GM19438 (cell line): ENCODE measurements around the gene MRM3.
"Not testable (repeated sequence)": the region's sequence is repeated elsewhere in the genome, so short reads cannot be mapped to it uniquely, and the experiment has no call there.

Experiments used
- ATAC-seq: cut with Tn5 transposase; IDR thresholded peaks from one replicate; pipeline ENCODE4 v1.9.1; 2021; ENCODE audit warnings: low read depth; ENCODE audit not compliant: unreplicated experiment

Gene MRM3

DNA sequence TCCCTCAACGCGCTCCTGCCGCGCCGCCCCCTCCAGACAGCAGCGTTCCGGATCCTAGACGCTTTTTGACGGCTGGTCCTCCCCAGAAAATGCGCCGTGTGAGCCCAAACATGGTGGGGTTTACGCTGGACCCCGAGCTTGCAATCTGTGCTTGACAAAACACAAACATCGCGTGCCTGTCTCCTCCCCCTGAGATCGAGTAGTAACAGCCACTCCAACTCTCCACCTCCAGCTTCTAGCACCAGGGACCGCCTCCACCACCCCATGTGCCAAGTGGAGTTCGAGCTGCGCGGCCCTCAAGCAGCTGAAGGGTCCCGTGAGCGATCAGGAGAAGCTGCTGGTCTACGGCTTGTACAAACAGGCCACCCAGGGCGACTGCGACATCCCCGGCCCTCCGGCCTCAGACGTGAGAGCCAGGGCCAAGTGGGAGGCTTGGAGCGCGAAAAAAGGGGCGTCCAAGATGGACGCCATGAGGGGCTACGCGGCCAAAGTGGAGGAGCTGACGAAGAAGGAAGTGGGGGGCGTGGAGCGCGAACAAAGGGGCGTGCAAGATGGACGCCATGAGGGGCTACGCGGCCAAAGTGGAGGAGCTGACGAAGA lies 29.4 kb upstream of the MRM3 start:
- no peak for ATAC-seq

DNA sequence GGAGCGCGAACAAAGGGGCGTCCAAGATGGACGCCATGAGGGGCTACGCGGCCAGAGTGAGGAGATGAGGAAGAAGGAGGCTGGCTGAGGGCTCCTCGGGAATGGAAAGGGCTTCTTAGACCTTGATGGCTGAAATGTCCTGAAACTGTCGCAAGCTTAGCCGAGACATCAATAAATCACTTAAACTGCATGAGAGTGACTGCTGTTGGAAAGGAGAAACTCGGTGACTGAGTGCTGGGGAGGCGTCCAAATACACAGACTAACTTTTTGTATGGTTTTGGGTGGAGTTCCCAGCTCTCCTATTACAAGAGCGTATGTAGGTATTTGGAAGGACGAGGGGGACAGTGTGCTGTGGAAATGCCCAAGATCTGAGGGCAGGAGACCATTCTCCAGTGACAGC lies 28.7 kb upstream of the MRM3 start:
- ATAC-seq = no peak

DNA sequence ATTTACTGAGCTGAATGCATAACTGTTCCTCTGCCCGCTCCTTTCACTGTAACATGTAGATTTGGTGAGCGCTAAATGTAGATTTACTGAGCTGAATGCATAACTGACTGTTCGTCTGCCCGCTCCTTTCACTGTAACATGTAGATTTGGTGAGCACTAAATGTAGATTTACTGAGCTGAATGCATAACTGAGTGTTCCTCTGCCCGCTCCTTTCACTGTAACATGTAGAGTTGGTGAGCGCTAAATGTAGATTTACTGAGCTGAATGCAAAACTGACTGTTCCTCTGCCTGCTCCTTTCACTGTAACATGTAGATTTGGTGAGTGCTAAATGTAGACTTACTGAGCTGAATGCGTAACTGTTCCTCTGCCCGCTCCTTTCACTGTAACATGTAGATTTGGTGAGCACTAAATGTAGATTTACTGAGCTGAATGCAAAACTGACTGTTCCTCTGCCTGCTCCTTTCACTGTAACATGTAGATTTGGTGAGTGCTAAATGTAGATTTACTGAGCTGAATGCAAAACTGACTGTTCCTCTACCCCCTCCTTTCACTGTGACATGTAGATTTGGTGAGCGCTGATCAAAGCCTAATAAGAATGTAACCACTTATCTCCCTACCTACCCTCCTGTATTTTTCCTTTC lies 26.7 kb upstream of the MRM3 start:
- not testable (repeated sequence) for ATAC-seq

DNA sequence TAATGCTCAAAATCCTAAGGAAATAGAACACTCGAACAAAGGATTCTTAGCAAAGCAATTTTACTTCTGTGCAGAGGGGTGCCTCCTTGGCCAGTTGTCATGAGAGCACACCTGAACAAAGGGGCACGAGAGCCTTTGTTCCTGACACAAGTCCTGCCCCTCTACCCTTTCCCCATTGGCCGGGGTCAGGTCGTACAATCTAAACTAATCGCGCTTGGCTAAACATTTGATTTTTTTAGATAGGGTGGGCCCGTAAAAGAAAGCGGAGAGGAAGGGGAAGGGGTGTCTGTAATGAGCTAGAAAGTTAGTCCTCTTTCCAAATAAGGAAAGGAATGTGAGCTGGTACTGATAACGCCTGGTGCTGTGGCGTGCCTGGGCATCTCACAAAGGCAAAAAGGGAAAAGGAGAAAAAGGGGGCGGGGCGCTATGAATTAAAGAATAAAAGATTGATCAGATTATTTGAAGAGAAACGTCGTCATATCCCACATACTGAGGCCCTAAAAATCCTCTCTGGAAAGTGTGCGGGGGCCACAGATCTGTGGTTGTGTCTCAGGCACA lies 26.1 kb upstream of the MRM3 start:
- ATAC-seq = not testable (repeated sequence)

DNA sequence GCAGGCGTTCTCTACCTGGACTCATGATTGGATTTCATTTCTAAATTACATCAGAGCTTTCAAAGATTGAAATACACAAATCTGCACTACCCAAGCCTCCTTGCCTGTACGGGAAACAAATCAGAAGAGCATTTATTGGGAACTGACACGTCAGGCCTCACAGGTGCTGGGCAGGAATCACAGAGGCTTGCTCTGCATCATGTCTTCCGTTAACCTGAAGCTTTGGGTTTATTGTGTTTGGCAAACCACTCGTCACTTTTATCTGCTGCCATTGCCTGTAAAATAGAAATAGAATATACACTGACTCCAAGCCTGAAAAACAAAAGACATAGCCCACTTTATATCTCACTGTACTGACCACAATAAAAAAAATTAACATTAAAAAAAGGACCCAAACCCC lies 22.2 kb upstream of the MRM3 start:
- ATAC-seq = no peak

DNA sequence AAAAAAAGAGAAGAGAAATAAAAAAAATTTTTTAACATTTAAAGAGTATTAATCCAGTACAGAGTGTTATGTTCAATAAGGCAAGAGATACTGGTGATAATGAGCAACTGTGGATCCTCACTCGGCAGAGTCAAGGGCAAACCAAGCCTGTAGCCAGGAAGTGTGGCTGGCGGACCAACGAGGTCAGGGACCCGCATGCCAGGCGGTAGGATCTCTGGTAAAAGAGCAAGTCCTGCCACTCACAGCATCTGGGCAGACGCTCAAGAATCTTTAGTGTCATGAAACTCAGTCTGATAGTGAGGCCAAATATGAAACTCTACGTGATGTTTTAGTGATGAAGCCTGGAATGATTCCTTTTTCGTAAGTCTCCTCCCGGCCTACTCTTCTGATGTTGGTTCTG lies 21.8 kb upstream of the MRM3 start:
- no peak for ATAC-seq

DNA sequence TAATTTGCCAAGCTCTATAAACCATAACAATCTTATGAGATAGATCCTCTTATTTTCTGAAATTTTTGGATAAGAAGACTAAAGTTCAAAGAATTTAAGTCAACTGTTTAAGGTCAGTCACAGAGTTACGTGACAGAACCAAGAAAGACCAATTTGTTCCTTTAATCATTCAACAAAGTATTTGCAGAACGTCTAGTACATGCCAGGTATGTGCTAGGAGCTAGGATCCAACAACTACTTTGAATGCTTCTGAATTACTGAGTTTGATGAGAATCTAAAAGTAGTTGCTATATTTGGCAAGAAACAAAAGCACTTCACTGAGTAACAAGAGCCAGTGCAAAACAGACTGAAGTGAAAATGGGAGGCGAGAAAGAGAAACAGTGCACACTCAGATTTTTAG lies 15.1 kb upstream of the MRM3 start:
- ATAC-seq = no peak

DNA sequence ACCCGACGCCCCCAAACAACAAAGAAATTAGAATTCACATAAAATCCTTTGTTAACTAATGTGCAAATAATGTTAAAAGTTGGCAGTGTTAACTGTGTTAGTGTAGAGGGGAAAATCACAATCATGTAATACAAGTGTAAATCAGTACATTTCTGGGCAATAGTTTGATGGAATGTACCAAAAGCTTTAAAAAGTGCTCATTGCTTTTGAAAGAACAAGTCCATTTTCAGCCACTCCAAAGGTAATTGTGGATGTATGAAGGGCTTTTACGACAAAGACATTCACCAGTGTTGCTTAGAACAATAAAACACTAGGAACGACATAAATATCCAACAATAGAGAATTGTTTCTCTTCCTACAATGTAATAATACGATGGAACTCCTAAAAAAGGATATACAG lies 9.1 kb upstream of the MRM3 start:
- ATAC-seq = no peak

DNA sequence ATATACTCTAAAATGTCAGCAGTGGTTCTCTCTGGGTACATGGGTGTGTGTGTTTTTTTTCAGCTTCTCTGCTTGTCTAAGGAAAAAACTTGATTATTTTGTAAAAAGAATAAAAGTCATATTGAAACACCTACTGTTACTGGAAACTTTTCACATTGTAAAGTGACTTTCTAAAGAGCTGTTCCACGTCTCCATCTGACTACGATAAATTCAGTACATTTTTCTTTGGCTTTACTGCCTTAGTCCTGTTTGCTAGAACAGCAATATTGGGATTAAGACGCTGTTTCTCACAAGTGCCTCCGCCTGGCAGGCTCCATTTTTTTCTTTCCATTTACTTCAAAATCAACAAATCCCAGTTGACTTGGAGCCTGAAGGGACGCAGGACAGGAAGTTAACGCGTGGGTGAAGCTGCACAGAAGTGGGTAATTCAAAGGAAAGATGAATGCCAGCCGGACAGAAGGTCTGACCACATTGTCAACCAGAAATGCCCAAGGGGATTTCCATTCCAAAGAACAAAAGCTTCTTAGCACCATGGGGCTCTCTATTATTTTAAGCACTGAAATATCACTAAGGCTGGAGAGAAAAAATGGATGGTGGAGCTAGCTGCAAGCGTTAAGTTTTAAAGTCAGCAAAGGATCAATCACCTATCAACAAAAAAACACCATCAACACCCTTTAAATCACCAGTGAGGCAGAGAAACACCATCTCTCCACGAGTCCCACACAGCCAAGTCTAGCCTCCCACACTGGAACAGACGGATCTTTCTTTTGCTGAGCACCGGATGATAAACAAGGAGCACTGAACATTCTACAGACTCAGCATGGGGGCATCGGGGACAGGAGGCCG lies 8.5 kb upstream of the MRM3 start:
- no peak for ATAC-seq

DNA sequence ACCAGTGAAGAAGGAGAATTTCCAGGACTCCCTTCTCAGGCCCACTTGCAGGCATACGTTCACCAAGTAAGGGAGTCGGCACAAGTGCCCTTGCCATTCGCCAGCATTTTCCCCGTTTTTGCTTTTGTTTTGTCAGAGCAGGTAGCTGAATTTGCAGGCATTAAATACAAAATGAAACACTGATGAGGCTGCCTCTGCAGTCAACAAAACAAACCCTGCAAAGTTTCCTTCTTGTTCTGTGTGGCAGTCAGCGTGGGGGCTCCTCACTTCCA lies 7.9 kb upstream of the MRM3 start:
- ATAC-seq = no peak

DNA sequence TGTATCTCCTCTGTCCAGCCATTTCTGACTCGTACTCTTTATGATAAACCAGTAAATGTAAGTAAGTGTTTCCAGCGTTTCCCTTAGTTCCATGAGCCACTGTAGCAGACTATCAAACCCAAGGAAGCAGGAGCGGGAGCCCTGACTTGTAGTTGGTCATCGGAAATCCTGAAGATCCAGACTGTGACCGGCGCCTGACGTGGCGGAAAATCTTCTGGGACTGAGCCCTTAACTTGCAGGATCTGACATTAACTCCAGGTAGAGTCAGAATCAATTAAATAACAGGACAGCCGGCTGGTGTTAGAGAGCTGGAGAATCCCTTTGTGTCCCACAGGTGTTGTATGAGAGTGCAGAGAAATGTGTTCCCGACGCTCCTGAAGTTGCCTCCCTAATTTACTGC lies 4.1 kb upstream of the MRM3 start:
- no peak for ATAC-seq

DNA sequence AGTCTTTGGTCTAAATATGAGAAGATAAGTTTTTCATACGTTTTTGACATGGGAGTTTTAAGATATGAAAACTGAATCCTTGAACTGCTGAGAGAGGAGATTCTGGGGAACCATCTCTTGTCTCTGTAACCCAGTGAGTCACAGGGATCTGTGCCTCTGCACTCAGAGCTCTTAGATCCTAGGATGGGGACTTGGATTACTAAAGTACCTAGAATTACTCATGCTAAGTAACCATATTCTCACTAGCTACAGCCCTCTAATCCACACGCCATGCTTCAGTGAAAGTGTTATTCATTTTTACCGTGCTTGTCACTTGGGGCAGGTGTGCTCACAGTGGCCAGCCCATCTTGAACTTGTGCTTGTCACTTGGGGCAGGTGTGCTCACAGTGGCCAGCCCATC lies 2.0 kb downstream of the MRM3 start:
- ATAC-seq = no peak

DNA sequence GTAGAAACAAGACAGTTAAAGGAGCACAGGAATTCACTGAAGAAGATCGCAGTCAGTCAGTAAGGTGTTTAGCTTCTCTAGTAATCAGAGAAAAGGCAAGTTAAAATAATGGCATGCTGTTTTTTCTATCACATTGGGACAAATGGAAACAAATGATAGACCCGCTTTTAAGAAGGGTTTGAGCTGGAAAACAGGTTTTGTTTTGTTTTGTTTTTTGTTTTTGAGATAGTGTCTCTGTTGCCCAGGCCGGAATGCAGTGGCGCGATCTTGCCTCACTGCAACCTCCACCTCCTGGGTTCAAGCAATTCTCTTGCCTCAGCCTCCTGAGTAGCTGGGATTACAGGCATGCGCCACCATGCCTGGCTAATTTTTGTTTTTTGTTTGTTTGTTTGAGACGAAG lies 3.7 kb downstream of the MRM3 start:
- not testable (repeated sequence) for ATAC-seq

DNA sequence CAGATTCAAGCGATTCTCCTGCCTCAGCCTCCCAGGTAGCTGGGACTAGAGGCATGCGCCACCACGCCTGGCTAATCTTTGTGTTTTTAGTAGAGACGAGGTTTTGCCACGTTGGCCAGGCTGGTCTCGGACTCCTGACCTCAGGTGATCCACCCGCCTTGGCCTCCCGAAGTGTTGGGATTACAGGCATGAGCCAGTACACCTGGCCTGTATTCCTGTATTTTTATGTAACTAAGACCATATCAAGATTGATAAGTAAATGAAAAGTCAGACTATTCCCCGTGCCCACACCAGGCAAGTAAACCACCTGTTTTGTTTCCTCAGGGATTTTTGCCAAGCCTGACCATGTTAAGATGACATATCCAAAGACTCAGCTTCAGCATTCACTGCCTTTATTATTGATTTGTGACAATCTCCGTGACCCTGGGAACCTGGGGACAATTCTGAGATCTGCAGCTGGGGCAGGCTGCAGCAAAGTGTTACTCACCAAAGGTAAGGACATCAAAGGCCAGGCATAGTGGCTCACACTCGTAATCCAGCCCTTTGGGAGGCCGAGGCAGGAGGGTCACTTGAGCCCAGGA lies 5.6 kb downstream of the MRM3 start:
- ATAC-seq = no peak

DNA sequence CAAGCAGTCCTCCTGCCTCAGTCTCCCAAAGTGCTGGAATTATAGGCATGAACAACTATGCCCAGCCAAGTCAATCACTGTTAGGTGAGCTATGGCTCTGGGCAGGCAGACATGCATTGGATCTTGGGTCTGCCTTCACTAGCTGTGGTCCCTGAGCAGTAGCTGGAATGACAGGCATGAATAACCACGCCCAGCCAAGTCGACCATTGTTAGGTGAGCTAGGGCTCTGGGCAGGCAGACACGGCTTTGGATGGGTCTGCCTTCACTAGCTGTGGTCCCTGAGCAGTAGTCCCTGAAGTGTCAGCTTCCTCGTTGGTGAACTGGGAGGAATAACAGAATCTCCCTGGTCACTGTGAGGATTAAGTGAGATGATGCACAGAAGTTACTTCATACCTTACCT lies 6.4 kb downstream of the MRM3 start:
- ATAC-seq = no peak

DNA sequence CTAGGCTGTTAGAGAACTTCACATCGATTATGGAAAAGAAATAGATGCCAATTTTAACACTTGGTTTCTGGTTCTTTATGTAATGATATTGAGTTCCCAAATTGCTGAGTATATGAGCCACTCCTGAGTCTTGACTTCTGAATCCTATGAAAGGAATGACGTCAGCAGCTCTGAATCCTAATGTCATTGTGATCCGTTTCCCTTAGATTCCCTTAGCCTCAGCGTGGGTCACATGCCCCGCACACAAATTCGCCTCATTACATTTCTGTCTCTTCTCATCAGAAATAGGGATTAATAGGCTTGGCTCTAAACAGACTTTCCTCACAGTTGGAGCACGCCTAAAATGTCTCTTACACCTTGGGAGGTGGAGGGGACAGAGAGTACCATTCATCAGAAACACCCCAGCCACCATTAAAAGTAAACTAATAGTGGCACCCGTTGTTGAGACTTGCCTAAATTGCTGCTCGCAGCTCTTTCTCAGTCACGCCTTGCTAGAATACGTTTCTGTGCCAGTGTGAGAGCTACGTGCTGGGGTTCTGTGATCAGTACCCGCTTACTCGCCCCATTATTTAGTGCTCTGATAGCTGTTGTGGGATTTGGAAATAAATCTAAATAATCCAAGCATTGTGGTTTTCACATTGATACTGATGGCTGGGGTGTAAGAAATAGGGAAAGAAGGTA lies 7.1 kb downstream of the MRM3 start:
- ATAC-seq = no peak

DNA sequence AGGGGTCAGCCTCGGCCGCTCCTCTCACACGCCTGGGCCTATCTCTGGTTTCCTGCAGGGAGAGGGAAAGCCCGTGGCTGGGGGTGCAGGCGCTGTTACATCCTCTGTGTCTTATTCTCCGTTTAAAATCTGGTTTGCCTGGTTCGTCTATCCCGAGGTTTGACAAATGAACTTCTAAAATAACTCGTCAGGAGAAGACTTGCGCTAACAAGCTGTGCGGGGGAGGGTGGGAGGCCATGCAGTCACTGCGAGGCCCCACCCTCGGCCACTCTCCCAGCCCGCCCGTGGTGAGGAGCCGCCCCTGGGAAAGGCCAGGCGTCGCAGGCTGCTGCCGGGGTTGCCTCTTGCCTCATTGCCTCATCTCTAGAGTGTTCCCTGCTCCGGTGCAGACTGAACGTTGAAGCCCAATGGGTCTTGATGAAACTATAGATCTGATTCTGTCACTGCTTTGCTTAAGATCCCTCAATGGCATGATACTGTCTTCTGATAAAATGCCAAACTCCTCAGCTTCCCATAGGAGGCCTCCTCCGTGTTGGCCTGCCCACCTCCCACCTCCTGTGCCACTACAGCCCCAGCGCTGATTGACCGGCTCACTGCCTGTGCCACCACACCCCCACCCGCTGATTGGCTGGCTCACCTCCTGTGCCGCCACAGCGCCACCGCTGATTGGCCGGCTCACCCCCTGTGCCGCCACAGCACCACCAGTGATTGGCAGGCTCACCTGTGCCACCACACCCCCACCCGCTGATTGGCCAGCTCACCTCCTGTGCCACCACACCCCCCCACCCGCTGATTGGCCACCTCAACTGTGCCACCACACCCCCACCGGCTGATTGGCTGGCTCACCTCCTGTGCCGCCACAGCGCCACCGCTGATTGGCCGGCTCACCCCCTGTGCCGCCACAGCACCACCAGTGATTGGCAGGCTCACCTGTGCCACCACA lies 8.0 kb downstream of the MRM3 start:
- ATAC-seq = not testable (repeated sequence)

DNA sequence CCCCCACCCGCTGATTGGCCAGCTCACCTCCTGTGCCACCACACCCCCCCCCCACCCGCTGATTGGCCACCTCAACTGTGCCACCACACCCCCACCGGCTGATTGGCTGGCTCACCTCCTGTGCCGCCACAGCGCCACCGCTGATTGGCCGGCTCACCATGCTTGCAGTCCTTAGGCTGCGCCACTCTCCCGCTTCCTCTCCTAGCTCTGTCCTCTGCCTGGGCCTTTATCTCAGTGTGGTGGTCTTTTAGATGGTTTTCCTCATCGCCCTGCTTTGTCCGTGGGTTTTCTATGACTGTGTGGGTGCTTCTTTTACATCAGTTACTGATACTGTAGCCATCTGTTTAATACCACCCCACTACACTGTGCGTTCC lies 8.7 kb downstream of the MRM3 start:
- not testable (repeated sequence) for ATAC-seq

DNA sequence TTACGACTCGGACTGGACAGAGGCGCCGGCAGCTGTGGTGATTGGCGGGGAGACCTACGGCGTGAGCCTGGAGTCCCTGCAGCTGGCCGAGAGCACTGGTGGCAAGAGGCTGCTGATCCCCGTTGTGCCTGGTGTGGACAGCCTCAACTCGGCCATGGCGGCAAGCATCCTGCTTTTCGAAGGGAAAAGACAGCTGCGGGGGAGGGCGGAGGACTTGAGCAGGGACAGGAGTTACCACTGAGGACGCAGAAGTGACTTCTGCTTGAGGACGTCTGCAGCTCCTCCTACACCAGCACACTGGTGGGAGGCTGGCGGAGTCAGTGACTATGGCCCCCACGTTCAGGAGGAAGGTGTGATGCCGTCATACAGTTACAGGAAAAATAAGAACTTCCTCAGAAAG lies 9.7 kb downstream of the MRM3 start:
- no peak for ATAC-seq

DNA sequence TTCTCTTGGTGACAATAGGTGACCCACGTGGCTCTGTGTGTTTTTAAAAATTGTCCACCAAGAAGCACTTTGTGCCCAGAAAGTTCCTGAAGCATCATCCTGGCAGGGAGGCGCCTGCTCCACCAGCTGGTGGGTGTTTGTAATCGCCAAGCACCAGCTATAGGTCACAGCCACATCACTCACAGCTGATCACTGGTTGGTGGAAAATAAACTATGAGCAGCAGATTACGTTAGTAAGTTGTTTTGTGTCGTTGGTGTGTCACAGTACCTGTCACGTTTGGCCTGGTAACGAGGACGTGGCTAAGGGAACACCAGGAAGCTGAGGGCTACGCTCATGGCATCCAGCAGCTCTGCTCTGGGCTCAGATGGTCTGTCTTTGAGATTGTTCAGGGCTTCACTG lies 10.1 kb downstream of the MRM3 start:
- ATAC-seq = no peak
